ENCODE measurements around the gene DDX54. TPM values are rescaled to one million over a fixed set of nuclear protein-coding genes. Genes with fewer than 3 reads are reported as not detected.
A peak's percentile ranks its signal among the peaks of the same experiment; 100 is the strongest.

The DDX54 gene
- total RNA-seq, 1 donor from 2014 or later: 36.9 TPM

DNA sequence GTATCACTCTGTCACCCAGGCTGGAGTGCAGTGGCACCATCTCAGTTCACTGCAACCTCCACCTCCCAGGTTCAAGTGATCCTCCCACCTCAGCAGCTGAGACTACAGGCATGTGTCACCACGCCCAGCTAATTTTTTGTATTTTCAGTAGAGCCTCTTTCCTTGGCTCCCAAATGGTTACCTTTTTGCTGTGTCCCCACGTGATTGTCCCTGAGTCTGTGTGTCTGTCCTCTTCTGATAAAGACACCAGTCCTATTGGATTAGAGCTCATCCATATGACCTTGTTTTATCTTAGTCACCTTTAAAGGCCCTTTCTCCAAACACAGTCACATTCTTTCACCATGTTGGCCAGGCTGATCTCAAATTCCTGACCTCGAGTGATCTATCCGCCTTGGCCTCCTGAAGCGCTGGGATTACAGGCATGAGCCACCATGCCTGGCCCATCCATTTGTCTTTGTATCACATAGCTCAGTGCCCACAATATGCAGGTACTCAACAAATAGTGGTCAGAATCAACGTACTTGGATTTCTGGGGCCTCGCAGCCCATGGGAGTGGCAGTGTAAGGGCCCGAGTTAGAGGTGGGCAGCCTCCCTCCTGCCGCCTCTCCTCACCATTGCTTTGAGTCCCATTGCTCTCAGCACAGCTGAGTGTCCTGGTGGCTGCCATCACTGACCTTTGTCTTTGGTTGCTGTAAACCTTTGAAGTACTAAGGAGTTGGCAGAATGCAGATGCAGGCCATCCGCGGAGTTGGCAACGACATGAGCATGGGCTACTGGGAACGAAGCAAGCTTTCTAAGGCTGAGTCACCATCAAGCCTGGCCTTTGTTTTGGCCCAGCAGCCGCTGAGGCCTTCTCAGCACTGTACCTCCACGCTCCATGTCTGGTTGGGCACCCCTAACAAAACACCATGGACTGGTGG lies 45.3 kb upstream of the DDX54 start:
- Histone ChIP-seq H3K36me3 (no peaks in the 10 kb centered on the region), H4K20me1 (ENCODE audit: low read depth) (peaks cover 17% of the 10 kb centered on the region), H3K9me3 (ENCODE audit: low read depth) (no peaks in the 10 kb centered on the region), H3K27me3 (no peaks in the 10 kb centered on the region), H2AFZ (replicated peaks) (no peak overlapping the region), H3K4me2 (no peak overlapping the region), H3K79me2 (ENCODE audit: low read depth) (no peaks in the 10 kb centered on the region), H3K4me1 (peaks cover 13% of the 10 kb centered on the region), H3K27ac (no peak overlapping the region), H3F3A (ENCODE audit: low read depth) (peaks cover 4% of the 10 kb centered on the region), H3K4me3 (no peak overlapping the region), H3K9ac (no peak overlapping the region)
- Mint-ChIP-seq H3K9me3 (peaks cover 2% of the 10 kb centered on the region), H3K4me3 (no peak overlapping the region), H3K27me3 (ENCODE audit: insufficient read depth, low read depth) (peaks cover 19% of the 10 kb centered on the region), H3K36me3 (peaks cover 19% of the 10 kb centered on the region), H3K4me1 (peaks cover 63% of the 10 kb centered on the region), H3K27ac (no peak overlapping the region)
- TF ChIP-seq, protein P1, sequence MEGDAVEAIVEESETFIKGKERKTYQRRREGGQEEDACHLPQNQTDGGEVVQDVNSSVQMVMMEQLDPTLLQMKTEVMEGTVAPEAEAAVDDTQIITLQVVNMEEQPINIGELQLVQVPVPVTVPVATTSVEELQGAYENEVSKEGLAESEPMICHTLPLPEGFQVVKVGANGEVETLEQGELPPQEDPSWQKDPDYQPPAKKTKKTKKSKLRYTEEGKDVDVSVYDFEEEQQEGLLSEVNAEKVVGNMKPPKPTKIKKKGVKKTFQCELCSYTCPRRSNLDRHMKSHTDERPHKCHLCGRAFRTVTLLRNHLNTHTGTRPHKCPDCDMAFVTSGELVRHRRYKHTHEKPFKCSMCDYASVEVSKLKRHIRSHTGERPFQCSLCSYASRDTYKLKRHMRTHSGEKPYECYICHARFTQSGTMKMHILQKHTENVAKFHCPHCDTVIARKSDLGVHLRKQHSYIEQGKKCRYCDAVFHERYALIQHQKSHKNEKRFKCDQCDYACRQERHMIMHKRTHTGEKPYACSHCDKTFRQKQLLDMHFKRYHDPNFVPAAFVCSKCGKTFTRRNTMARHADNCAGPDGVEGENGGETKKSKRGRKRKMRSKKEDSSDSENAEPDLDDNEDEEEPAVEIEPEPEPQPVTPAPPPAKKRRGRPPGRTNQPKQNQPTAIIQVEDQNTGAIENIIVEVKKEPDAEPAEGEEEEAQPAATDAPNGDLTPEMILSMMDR (IDR thresholded peaks at IDR 0.05): no peak
- TF ChIP-seq EZH2phosphoT487 (IDR thresholded peaks at IDR 0.05) (no peak), EZH2 (IDR thresholded peaks at IDR 0.05) (no peak)
- no peak for DNase-seq (ENCODE audit: low spot score)

GRCh38 chr12:113228394-113229028 lies 43.2 kb upstream of the DDX54 start:
- no peak overlapping the region for H3K4me2 ChIP-seq
- TF ChIP-seq EZH2phosphoT487 (IDR thresholded peaks at IDR 0.05) (no peak), EZH2 (IDR thresholded peaks at IDR 0.05) (no peak)
- peaks cover 3% of the 10 kb centered on the region for H3F3A ChIP-seq (ENCODE audit: low read depth)
- Mint-ChIP-seq H3K27me3 (ENCODE audit: insufficient read depth, low read depth) (peaks cover 14% of the 10 kb centered on the region), H3K4me1 (peaks cover 52% of the 10 kb centered on the region), H3K9me3 (peaks cover 1% of the 10 kb centered on the region), H3K27ac (no peak overlapping the region), H3K36me3 (peaks cover 14% of the 10 kb centered on the region), H3K4me3 (no peak overlapping the region)
- H3K9me3 ChIP-seq (ENCODE audit: low read depth): no peaks in the 10 kb centered on the region
- H3K4me3 ChIP-seq: no peak overlapping the region
- peaks cover 17% of the 10 kb centered on the region for H4K20me1 ChIP-seq (ENCODE audit: low read depth)
- H3K27ac ChIP-seq: no peak overlapping the region
- H3K27me3 ChIP-seq: no peaks in the 10 kb centered on the region
- H3K36me3 ChIP-seq: no peaks in the 10 kb centered on the region
- H2AFZ ChIP-seq (replicated peaks): no peak overlapping the region
- DNase-seq (ENCODE audit: low spot score): no peak
- H3K4me1 ChIP-seq: peaks cover 13% of the 10 kb centered on the region
- no peak overlapping the region for H3K9ac ChIP-seq
- H3K79me2 ChIP-seq (ENCODE audit: low read depth): no peaks in the 10 kb centered on the region

- H3K9ac ChIP-seq: no peak overlapping the region
- H3F3A ChIP-seq (ENCODE audit: low read depth): no peaks in the 10 kb centered on the region
- TF ChIP-seq, protein P1 (IDR thresholded peaks at IDR 0.05): no peak
- TF ChIP-seq EZH2 (IDR thresholded peaks at IDR 0.05): no peak
- TF ChIP-seq EZH2phosphoT487 (IDR thresholded peaks at IDR 0.05): no peak
- peak overlapping the region; percentile 51 for H3K27ac Mint-ChIP-seq
- DNase-seq (ENCODE audit: low spot score): no peak
- H3K9me3 ChIP-seq (ENCODE audit: low read depth): no peaks in the 10 kb centered on the region
- H3K4me3 ChIP-seq: no peak overlapping the region
- no peaks in the 10 kb centered on the region for H3K79me2 ChIP-seq (ENCODE audit: low read depth)
- H3K27me3 ChIP-seq: no peaks in the 10 kb centered on the region
- no peak overlapping the region for H3K4me3 Mint-ChIP-seq
- peaks cover 51% of the 10 kb centered on the region for H3K4me1 Mint-ChIP-seq
- H3K9me3 Mint-ChIP-seq: no peaks in the 10 kb centered on the region
- H3K4me2 ChIP-seq: no peak overlapping the region
- H3K36me3 Mint-ChIP-seq: peaks cover 10% of the 10 kb centered on the region
- peaks cover 6% of the 10 kb centered on the region for H3K4me1 ChIP-seq
- H3K36me3 ChIP-seq: no peaks in the 10 kb centered on the region
- no peak overlapping the region for H3K27ac ChIP-seq
- peaks cover 14% of the 10 kb centered on the region for H3K27me3 Mint-ChIP-seq (ENCODE audit: insufficient read depth, low read depth)
- no peak overlapping the region for H2AFZ ChIP-seq (replicated peaks)
- peaks cover 11% of the 10 kb centered on the region for H4K20me1 ChIP-seq (ENCODE audit: low read depth)
Measured at GRCh38 chr12:113227686-113228391, 42.6 kb upstream of the DDX54 start.
